ENCODE results near the gene SEMA6D. TPM values are rescaled to one million over a fixed set of nuclear protein-coding genes. Genes with fewer than 3 reads are reported as not detected.

SEMA6D gene
- total and polyA plus RNA-seq, 2 experiments from 2014 or later: 77.6 to 90.6 TPM

DNA sequence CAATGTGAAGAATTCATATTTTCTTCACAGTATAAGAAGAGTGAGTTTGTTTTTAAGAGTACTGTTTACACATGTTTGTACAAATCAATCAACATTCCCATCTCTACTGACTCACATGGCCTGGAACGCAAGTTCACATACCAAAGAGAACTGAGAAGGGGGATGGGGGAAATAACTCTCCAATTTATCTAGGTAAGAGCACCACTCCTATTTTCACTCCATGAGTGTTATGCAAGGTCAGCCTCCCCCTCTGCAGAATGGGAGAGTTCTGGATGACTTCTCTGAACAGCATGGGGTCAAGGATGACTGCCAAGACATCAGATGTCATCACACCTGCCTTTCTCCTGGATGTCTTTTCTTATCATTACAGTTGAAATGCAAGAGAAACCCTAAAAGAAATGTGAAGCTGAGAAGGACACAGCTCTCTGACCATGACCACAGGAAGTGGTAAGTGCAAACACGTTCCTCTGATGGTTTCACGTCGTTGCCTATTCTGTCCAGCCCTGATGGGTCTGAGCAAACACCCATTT, 95.2 kb downstream of the SEMA6D start:
- H3K9me3 ChIP-seq (ENCODE audit: low read depth): no peaks in the 10 kb centered on the region
- peak in 1 of 2 donors; percentile 47 for DNase-seq (ENCODE audit: low read depth in 1 of 2, low spot score in 1 of 2)

DNA sequence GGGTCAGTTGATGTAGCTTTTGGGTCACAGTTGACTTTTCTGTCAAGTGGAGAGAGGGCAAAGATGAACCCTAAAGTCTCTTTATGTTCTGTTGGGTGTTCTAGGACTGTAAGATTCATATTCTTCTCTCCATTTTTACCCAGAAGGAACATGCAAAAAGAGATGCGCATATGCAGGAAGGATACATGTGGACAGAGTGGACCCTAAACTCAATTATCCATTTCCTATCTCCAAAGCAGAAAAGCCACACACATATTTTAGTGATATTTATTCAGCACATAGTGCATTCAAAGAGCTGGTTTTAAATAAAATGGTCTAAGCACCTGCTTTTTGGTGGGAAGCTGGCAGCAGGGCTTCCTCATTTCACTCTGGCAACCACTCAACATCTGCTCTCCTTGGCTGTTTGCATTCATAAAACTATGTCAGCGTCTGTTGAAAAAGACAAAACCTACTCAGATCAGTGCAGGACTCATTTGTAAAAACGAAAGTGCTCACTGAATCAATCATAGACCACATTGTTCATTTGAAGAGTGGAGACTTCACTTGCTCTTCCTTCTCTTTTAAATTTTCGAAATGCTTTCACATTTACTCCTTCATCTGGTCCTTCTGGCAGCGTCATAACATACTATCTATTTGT, 96.6 kb downstream of the SEMA6D start:
- H3K27me3 ChIP-seq: no peaks in the 10 kb centered on the region
- DNase-seq (ENCODE audit: low read depth in 1 of 2, low spot score in 1 of 2): no peak
- no peaks in the 10 kb centered on the region for H3K9me3 ChIP-seq (ENCODE audit: low read depth)
- H3K4me3 ChIP-seq: no peak overlapping the region
- no peak overlapping the region for H3K27ac ChIP-seq
- TF ChIP-seq, protein P1, sequence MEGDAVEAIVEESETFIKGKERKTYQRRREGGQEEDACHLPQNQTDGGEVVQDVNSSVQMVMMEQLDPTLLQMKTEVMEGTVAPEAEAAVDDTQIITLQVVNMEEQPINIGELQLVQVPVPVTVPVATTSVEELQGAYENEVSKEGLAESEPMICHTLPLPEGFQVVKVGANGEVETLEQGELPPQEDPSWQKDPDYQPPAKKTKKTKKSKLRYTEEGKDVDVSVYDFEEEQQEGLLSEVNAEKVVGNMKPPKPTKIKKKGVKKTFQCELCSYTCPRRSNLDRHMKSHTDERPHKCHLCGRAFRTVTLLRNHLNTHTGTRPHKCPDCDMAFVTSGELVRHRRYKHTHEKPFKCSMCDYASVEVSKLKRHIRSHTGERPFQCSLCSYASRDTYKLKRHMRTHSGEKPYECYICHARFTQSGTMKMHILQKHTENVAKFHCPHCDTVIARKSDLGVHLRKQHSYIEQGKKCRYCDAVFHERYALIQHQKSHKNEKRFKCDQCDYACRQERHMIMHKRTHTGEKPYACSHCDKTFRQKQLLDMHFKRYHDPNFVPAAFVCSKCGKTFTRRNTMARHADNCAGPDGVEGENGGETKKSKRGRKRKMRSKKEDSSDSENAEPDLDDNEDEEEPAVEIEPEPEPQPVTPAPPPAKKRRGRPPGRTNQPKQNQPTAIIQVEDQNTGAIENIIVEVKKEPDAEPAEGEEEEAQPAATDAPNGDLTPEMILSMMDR (IDR thresholded peaks at IDR 0.05; ENCODE audit: low read depth, low read length): no peak
- peaks cover 16% of the 10 kb centered on the region for H3K4me1 ChIP-seq (ENCODE audit: low read depth)
- H3K36me3 ChIP-seq: no peaks in the 10 kb centered on the region

More for the DNA sequence above, 95.2 kb downstream of the SEMA6D start:
- H3K27me3 ChIP-seq: no peaks in the 10 kb centered on the region
- H3K36me3 ChIP-seq: no peaks in the 10 kb centered on the region
- no peak overlapping the region for H3K4me3 ChIP-seq
- TF ChIP-seq, protein P1 (IDR thresholded peaks at IDR 0.05; ENCODE audit: low read depth, low read length): no peak
- no peak overlapping the region for H3K27ac ChIP-seq
- H3K4me1 ChIP-seq (ENCODE audit: low read depth): peaks cover 6% of the 10 kb centered on the region

DNA sequence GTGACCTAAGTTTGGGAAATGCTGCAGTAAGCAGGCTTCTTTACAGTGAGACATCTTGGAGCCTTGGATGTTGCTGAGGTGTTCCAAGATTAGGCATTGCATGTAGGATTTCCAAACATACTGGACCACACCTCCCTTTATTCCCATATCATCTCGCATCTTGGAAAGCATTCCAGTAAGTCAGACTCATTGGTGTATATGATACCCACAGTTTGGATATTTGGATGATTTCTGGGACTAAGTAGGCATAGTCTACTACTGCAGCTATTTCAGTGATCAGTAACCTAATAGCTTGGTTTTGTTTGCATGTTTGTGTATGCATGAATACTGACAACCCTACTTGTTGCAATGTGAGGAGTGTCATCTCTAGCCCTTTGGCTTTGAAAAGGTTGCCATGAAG, 97.3 kb downstream of the SEMA6D start:
- DNase-seq (ENCODE audit: low read depth in 1 of 2, low spot score in 1 of 2): no peak
- H3K4me3 ChIP-seq: no peak overlapping the region
- H3K27me3 ChIP-seq: no peaks in the 10 kb centered on the region
- H3K36me3 ChIP-seq: no peaks in the 10 kb centered on the region
- H3K4me1 ChIP-seq (ENCODE audit: low read depth): peaks cover 18% of the 10 kb centered on the region
- H3K9me3 ChIP-seq (ENCODE audit: low read depth): no peaks in the 10 kb centered on the region
- no peak overlapping the region for H3K27ac ChIP-seq
- TF ChIP-seq, protein P1 (IDR thresholded peaks at IDR 0.05; ENCODE audit: low read depth, low read length): no peak

DNA sequence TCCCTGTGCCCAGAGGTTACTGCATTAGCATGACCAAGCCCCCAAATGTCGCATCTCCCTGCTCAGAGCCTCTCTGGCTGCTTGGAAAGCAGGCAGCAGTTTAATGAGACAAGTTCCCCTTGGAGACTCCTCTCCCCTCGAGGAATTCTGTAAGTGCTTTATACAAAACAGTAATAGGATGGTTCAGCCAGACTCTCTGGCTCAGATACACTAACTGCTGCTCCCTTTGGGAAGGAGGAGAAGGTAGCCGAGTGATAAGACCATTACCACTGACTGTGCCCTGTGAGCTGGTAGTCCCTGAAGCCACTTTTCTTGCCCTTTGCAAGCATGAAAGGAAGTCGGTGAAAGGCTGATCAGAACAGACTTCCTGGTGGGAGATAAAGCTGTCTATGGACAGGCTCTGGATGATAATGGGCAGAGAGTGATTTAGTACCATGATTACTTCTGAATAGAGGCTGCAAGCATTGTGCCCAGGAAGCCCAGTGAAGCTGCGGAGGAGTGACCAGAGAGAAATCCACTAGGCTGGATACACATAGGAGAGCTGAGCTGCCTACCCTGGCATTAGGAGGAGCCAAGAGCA, 100.8 kb downstream of the SEMA6D start:
- Histone ChIP-seq H3K36me3 (no peaks in the 10 kb centered on the region), H3K4me3 (no peak overlapping the region), H3K9me3 (ENCODE audit: low read depth) (no peaks in the 10 kb centered on the region), H3K27me3 (no peaks in the 10 kb centered on the region), H3K27ac (no peak overlapping the region), H3K4me1 (ENCODE audit: low read depth) (peaks cover 38% of the 10 kb centered on the region)
- no peak for DNase-seq (ENCODE audit: low read depth in 1 of 2, low spot score in 1 of 2)
- TF ChIP-seq, protein P1 (IDR thresholded peaks at IDR 0.05; ENCODE audit: low read depth, low read length): no peak

DNA sequence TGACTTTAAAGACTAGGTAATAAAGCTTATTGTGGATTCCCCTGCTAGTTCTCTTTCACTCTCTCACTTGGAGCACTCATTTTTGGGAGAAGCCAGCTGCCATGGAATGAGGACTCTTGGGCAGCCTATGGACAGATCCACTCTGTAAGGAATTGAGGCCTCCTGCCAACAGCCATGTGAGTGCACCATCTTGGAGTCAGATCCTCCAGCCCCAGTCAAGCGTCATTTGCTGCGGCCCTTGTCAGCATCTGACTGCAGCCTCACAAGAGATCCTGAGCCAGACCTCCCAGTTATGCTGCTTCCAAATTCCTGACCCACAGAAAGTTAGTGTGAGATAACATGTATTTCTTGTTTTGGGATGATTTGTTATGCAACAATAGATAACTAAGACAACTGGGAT, 101.9 kb downstream of the SEMA6D start:
- H3K27me3 ChIP-seq: no peaks in the 10 kb centered on the region
- TF ChIP-seq, protein P1 (IDR thresholded peaks at IDR 0.05; ENCODE audit: low read depth, low read length): no peak
- H3K36me3 ChIP-seq: no peaks in the 10 kb centered on the region
- no peak overlapping the region for H3K4me3 ChIP-seq
- H3K27ac ChIP-seq: no peak overlapping the region
- peak in 1 of 2 donors; percentile 38 for DNase-seq (ENCODE audit: low read depth in 1 of 2, low spot score in 1 of 2)
- H3K9me3 ChIP-seq (ENCODE audit: low read depth): no peaks in the 10 kb centered on the region
- peaks cover 38% of the 10 kb centered on the region for H3K4me1 ChIP-seq (ENCODE audit: low read depth)

All from cardiac muscle cell (in vitro differentiated cells and primary cell).